K562 (cell line): ENCODE results near the gene TRAPPC4. TPM values are rescaled to one million over a fixed set of nuclear protein-coding genes. Genes with fewer than 3 reads are reported as not detected.
"Not testable (repeated sequence)": the region's sequence is repeated elsewhere in the genome, so short reads cannot be mapped to it uniquely, and the experiment has no call there.

Source experiments
- ATAC-seq: fragments of 200-7000 bp; cut with Tn5 transposase; 3 replicates; pipeline ENCODE4 v1.9.1; 2020; ENCODE audit warnings: moderate library complexity
- BruUV-seq: library from RNA; stranded (reverse); fragments of 400-500 nt; replicated peaks from 2 replicates; lab custom pipeline; 2021; lab: Mats Ljungman, UMichigan
- CTCF ChIA-PET: fragments of 300-600 bp; formaldehyde crosslinking; extraction: SDS; loops from one replicate; lab custom pipeline; 2021; ENCODE audit warnings: low intra/inter-chr PET ratio; lab: Yijun Ruan, JAX
- POLR2A ChIA-PET: fragments of 300-600, 350-650 bp; sonication (Branson Sonifier 250); formaldehyde crosslinking; extraction: SDS; loops from one replicate; lab custom pipeline; 2021; ENCODE audit warnings: antibody characterized with exemption, inconsistent platforms; lab: Yijun Ruan, JAX
- DNase-seq, 4 experiments: peaks; one replicate each; pipeline versions ENCODE4 v3.0.0 to v3.0.0-alpha.2; 2011 to 2018; ENCODE audit warnings: low spot score in 3 of 4, mixed read lengths in 3 of 4; ENCODE audit errors: extremely low read depth in 1 of 4
- FAIRE-seq: peaks from 2 replicates; lab custom pipeline; 2011; peaks lifted over from hg19 to GRCh38; lab: Jason Lieb, UNC
- H2AFZ ChIP-seq: 2 replicates; pipeline ENCODE4 v1.6.0; 2011; ENCODE audit warnings: low read depth, low read length, control low read depth, inconsistent platforms
- H3K27ac ChIP-seq: fragments of 200-600 bp; 3 replicates; pipeline ENCODE4 v1.8.0; 2011; ENCODE audit warnings: low read depth, mild to moderate bottlenecking, control low read depth, inconsistent platforms, low read length, moderate library complexity, mixed read lengths; ENCODE audit errors: extremely low read depth
- H3K27me3 ChIP-seq, 2 experiments: fragments of 300-600 bp in 1 of 2; 2 replicates in 1 of 2; 3 replicates in 1 of 2; pipeline versions ENCODE4 v1.6.0 to v1.8.0; 2011; ENCODE audit warnings: inconsistent platforms in 2 of 2, low read length in 2 of 2, mild to moderate bottlenecking in 1 of 2, mixed read lengths in 1 of 2, moderate library complexity in 1 of 2; ENCODE audit not compliant: control insufficient read depth in 2 of 2, insufficient read depth in 2 of 2
- H3K36me3 ChIP-seq: fragments of 300-600 bp; 3 replicates; pipeline ENCODE4 v1.8.0; 2011; ENCODE audit warnings: mild to moderate bottlenecking, low read length, inconsistent platforms; ENCODE audit not compliant: control insufficient read depth, insufficient read depth
- H3K4me1 ChIP-seq, 2 experiments: fragments of 200-600 bp in 1 of 2; replicated peaks in 1 of 2; 2 replicates in 1 of 2; 3 replicates in 1 of 2; pipeline versions ENCODE4 v1.5.1 to v1.8.0; 2011; ENCODE audit warnings: inconsistent platforms in 2 of 2, low read length in 2 of 2, mild to moderate bottlenecking in 1 of 2, mixed read lengths in 1 of 2, moderate library complexity in 1 of 2; ENCODE audit not compliant: control insufficient read depth in 2 of 2, insufficient read depth in 2 of 2
- H3K4me2 ChIP-seq: 2 replicates; pipeline ENCODE4 v1.6.1; 2011; ENCODE audit warnings: low read length, control low read depth, inconsistent platforms, mixed read lengths; ENCODE audit not compliant: insufficient read depth
- H3K4me3 ChIP-seq: fragments of 200-600 bp; sonication (generic), shearing (Covaris generic); 2 replicates; pipeline ENCODE4 v1.5.1; 2016; ENCODE audit warnings: control low read depth, inconsistent platforms
- H3K79me2 ChIP-seq: fragments of 200-600 bp; 3 replicates; pipeline ENCODE4 v1.8.0; 2011; ENCODE audit warnings: low read length, inconsistent platforms; ENCODE audit not compliant: control insufficient read depth, insufficient read depth
- H3K9ac ChIP-seq, 2 experiments: 2 replicates each; pipeline versions ENCODE4 v1.6.0 to v1.6.1; 2011; ENCODE audit warnings: low read depth in 2 of 2, low read length in 2 of 2, control low read depth in 1 of 2, inconsistent platforms in 1 of 2, mild to moderate bottlenecking in 1 of 2, mixed read lengths in 1 of 2; ENCODE audit not compliant: insufficient read depth in 1 of 2
- H3K9me1 ChIP-seq: one replicate; pipeline ENCODE4 v1.6.0; 2011; ENCODE audit warnings: inconsistent platforms, mild to moderate bottlenecking, low read length, moderate library complexity; ENCODE audit not compliant: control insufficient read depth, insufficient read depth
- H3K9me3 ChIP-seq: replicated peaks from 2 replicates; pipeline ENCODE4 v1.5.1; 2011; ENCODE audit warnings: low read depth, low read length, inconsistent platforms; ENCODE audit not compliant: control insufficient read depth, insufficient read depth
- H4K20me1 ChIP-seq: replicated peaks from 2 replicates; pipeline ENCODE4 v1.6.1; 2011; ENCODE audit warnings: low read length, inconsistent platforms, mixed read lengths; ENCODE audit not compliant: control insufficient read depth, insufficient read depth
- ETS2 ChIP-seq: IDR thresholded peaks from 2 replicates; pipeline ENCODE4 v1.6.1; 2016; ENCODE audit warnings: borderline replicate concordance, missing genetic modification characterization, mild to moderate bottlenecking, moderate library complexity, missing compliant biosample characterization; ENCODE audit not compliant: poor library complexity, severe bottlenecking
- FOS ChIP-seq: IDR thresholded peaks from 3 replicates; pipeline ENCODE4 v1.6.1; 2011; ENCODE audit not compliant: insufficient read length; ENCODE audit errors: extremely low read depth
- KDM4B ChIP-seq, 2 experiments: fragments of 450-650 bp in 1 of 2; sonication (generic) in 1 of 2; IDR thresholded peaks; 2 replicates each; pipeline ENCODE4 v1.6.1; 2016 to 2017; ENCODE audit warnings: borderline replicate concordance in 2 of 2, antibody characterized with exemption in 1 of 2, low read depth in 1 of 2, mild to moderate bottlenecking in 1 of 2
- KLF13 ChIP-seq: fragments of 450-650 bp; IDR thresholded peaks from 2 replicates; pipeline ENCODE4 v1.6.1; 2016; ENCODE audit warnings: missing genetic modification characterization, low read depth, mild to moderate bottlenecking, missing compliant biosample characterization, moderate library complexity, borderline replicate concordance
- MAFF ChIP-seq: IDR thresholded peaks from 2 replicates; pipeline ENCODE4 v1.6.1; 2012; ENCODE audit warnings: low read length, improper control_type of control experiment
- NCOA4 ChIP-seq: fragments of 450-650 bp; IDR thresholded peaks from 2 replicates; pipeline ENCODE4 v1.6.1; 2018; ENCODE audit warnings: mild to moderate bottlenecking; ENCODE audit not compliant: partially characterized antibody
- NUFIP1 ChIP-seq: fragments of 450-650 bp; IDR thresholded peaks from 2 replicates; pipeline ENCODE4 v1.6.1; 2018; ENCODE audit not compliant: partially characterized antibody
- RB1 ChIP-seq: fragments of 450-650 bp; IDR thresholded peaks from 2 replicates; pipeline ENCODE4 v1.6.1; 2017; ENCODE audit warnings: low read depth, mild to moderate bottlenecking
- SMAD3 ChIP-seq: fragments of 450-650 bp; formaldehyde crosslinking; conservative IDR thresholded peaks from 2 replicates; pipeline ENCODE4 v1.4.0; 2020; ENCODE audit warnings: mild to moderate bottlenecking
- TCF7 ChIP-seq: sonication (generic); IDR thresholded peaks from 2 replicates; pipeline ENCODE4 v1.6.1; 2016; ENCODE audit warnings: antibody characterized with exemption, borderline replicate concordance
- TEAD4 ChIP-seq, 2 experiments: sonication (generic) in 1 of 2; formaldehyde crosslinking in 1 of 2; IDR thresholded peaks; 2 replicates each; pipeline versions ENCODE4 v1.6.1 to v1.8.0; 2012 to 2022; ENCODE audit warnings: borderline replicate concordance in 1 of 2, inconsistent platforms in 1 of 2, low read length in 1 of 2, mild to moderate bottlenecking in 1 of 2, missing genetic modification reagents in 1 of 2
- XRCC3 ChIP-seq: fragments of 450-650 bp; IDR thresholded peaks from 2 replicates; pipeline ENCODE4 v1.6.1; 2017; ENCODE audit warnings: mild to moderate bottlenecking, moderate library complexity
- ZBTB7A ChIP-seq: IDR thresholded peaks from 2 replicates; pipeline ENCODE4 v1.6.1; 2011; ENCODE audit warnings: low read depth, mild to moderate bottlenecking, low read length, moderate library complexity, borderline replicate concordance; ENCODE audit not compliant: control insufficient read depth
- ZNF354B ChIP-seq: fragments of 250-450 bp; sonication (Bioruptor Pico); IDR thresholded peaks from 2 replicates; pipeline ENCODE4 v1.4.0; 2020
- ZNF436 ChIP-seq: fragments of 250-450, 450-650 bp; sonication (Bioruptor Pico); formaldehyde crosslinking; IDR thresholded peaks from 2 replicates; pipeline ENCODE4 v1.7.0; 2020; ENCODE audit warnings: mild to moderate bottlenecking
- ZNF444 ChIP-seq: fragments of 250-450 bp; sonication (Bioruptor Pico); IDR thresholded peaks from 2 replicates; pipeline ENCODE4 v1.4.0; 2020; ENCODE audit warnings: mild to moderate bottlenecking, moderate library complexity
- WGBS: fragments of 100-300 bp; shearing (Covaris generic); methylation state at CpG from one replicate; pipeline ENCODE4 v1.1.6; 2016; ENCODE audit warnings: low coverage, mixed read lengths; ENCODE audit not compliant: insufficient coverage; ENCODE audit errors: missing lambda C conversion rate; 5-methylcytosine and 5-hydroxymethylcytosine counted together
- in situ Hi-C: fragments of 300-500 bp; cut with MboI; formaldehyde crosslinking; loops from 4 replicates; pipeline ENCODE4 v1.15.0; 2018; ENCODE audit warnings: inconsistent platforms, mixed read lengths
- intact Hi-C: fragments of 100-400 bp; cut with micrococcal nuclease; formaldehyde crosslinking; loops from 2 replicates; pipeline ENCODE4 v1.14.2; 2022
- polyA plus RNA-seq, 8 experiments: library from polyadenylated mRNA; depleted of rRNA in 4 of 8; stranded (reverse) in 5 of 8; unstranded in 3 of 8; fragments of >200 nt; fragmentation: Nextera tagmentation in 2 of 8; fragmentation: Illumina TruSeq in 1 of 8; extraction: Ambion mirVana in 2 of 8; extraction: Trizol in 1 of 8; gene quantifications; 2 replicates each; pipeline versions ENCODE4 v1.2.1 to v1.2.3, GENCODE V29; 2011 to 2014; ENCODE audit warnings: inconsistent platforms in 1 of 8, missing spikeins in 1 of 8
- total RNA-seq, 7 experiments: library from RNA; depleted of rRNA in 6 of 7; stranded (reverse); fragments of >200 nt in 6 of 7; fragmentation: Illumina TruSeq in 2 of 7; extraction: Trizol in 2 of 7; gene quantifications; 2 replicates each; pipeline versions ENCODE4 v1.2.1 to v1.2.3, GENCODE V29; 2011 to 2021; ENCODE audit warnings: low replicate concordance in 1 of 7

The TRAPPC4 gene
- total and polyA plus RNA-seq, 9 of the 15 experiments (the other 6 are each of a cell fraction or from before 2014, with no cell fraction given) = 121 to 524 (median 142) TPM

GRCh38 chr11:119039471-119039870 lies 20.9 kb downstream of the TRAPPC4 start:
- POLR2A ChIA-PET = interaction anchor here (2.0 kb wide), 1 partner anchor 16 kb away, joined by 12 read pairs; no protein-coding TSS in a partner anchor
- H3K9me3 ChIP-seq, BruUV-seq, H3K9me1 ChIP-seq, CTCF ChIA-PET, H3K4me1 ChIP-seq, H4K20me1 ChIP-seq, intact Hi-C loops, H3K79me2 ChIP-seq, ATAC-seq, FAIRE-seq, H3K27me3 ChIP-seq, H3K9ac ChIP-seq, H3K36me3 ChIP-seq, H3K4me2 ChIP-seq, H3K4me3 ChIP-seq, in situ Hi-C loops, DNase-seq: not testable (repeated sequence)
- H2AFZ ChIP-seq = peak overlapping the region; percentile 88
- WGBS = 37% methylated on average over 5 of the region's 11 CpGs
- TF ChIP-seq RB1 = 0 out of 2 replicates have a peak, but pooled peaks have one; percentile 22
- H3K27ac ChIP-seq = 0 out of 3 replicates have a peak overlapping the region, but pooled peaks have one; percentile 39

DNA sequence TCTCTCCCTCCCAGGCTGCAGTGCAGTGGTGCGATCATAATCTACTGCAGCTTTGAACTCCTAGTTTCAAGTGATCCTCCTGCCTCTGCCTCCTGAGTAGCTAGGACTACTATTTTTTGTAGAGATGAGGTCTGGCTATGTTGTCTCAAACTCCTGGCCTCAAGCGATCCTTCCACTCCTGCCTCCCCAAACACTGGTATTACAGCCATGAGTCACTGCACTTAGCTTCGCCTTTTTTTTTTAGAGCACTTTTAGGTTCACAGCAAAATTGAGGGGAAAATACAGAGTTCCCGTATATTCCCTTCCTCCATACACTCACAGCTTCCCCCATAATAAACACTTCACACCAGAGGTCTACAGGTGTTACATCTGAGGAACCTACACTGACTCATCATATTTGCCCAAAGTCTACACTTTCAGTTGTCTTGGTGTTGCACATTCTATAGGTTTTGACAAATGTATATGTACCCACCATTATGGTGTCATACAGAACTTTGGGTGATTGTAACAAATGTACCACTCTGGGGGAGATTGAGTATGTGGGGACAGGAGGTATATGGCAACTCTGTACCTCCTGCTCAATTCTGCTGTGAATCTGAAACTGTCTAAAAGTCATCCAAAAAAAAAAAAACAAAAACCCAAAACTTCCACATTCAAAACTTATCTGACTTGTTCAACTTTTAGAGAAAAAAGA lies 23.4 kb downstream of the TRAPPC4 start:
- Histone ChIP-seq H3K4me1 (peaks cover 6% of the 10 kb centered on the region in 2 experiments; a peak in 3 of 5 replicates), H3K27me3 (no peaks in the 10 kb centered on the region)
- ATAC-seq = peak; percentile 11
- TF ChIP-seq TCF7 (no peak), SMAD3 (CRISPR knock-in tag) (no peak), ZNF354B (CRISPR knock-in tag) (no peak), ZNF436 (CRISPR knock-in tag) (no peak), NUFIP1 (no peak), KLF13 (no peak), FOS (no peak), TEAD4 (IDR thresholded peaks at IDR 0.05; ENCODE audit: low read length) (no peak), TEAD4 (CRISPR knock-in tag; IDR thresholded peaks at IDR 0.05; ENCODE audit: borderline replicate concordance) (no peak), NCOA4 (no peak), XRCC3 (no peak), KDM4B (IDR thresholded peaks at IDR 0.05; ENCODE audit: borderline replicate concordance in 2 of 2, low read depth in 1 of 2) (no peak), ETS2 (tag) (no peak), MAFF (peak; percentile 33; the same call in 1 of the 2 replicates), ZBTB7A (no peak), ZNF444 (CRISPR knock-in tag) (no peak)

More for the DNA sequence above, 23.4 kb downstream of the TRAPPC4 start:
- ChIA-PET CTCF (interaction anchor here (0.6 kb wide), 1 partner anchor 153 kb away, joined by 4 read pairs; no protein-coding TSS in a partner anchor), POLR2A (interaction anchor here (0.6 to 9.3 kb wide), 7 partner anchors 9 to 326 kb away, joined by 3 to 132 read pairs (median 3); partner anchors contain the start of genes HINFP, HMBS and HYOU1)
- Histone ChIP-seq H3K4me3 (no peak overlapping the region), H3K9me1 (no peaks in the 10 kb centered on the region), H3K9ac (no peak overlapping the region), H2AFZ (no peak overlapping the region), H3K36me3 (peaks cover 27% of the 10 kb centered on the region; the same call in 2 of the 3 replicates), H3K79me2 (no peaks in the 10 kb centered on the region), H3K27ac (peak overlapping the region; percentile 29; the same call in 1 of the 3 replicates), H4K20me1 (no peaks in the 10 kb centered on the region), H3K9me3 (no peaks in the 10 kb centered on the region), H3K4me2 (no peak overlapping the region)
- DNase-seq (peak in 3 of 4 experiments; percentile 2 to 44 (median 12)), FAIRE-seq (no peak)
- in situ Hi-C loops = no loop called here
- BruUV-seq = no TSS peak
- intact Hi-C loops = no loop called here
- 31% methylated on average over 3 of the region's 4 CpGs for WGBS
